ENCODE measurements around the gene SSBP3. TPM values are rescaled to one million over a fixed set of nuclear protein-coding genes. Genes with fewer than 3 reads are reported as not detected.

SSBP3 gene
- total RNA-seq, 2 experiments from 2014 or later: 16.5 to 44.9 TPM

- H3K9me2 ChIP-seq (ENCODE audit: insufficient read depth, low read length): no peaks in the 10 kb centered on the region
- no peak overlapping the region for H3K4me3 ChIP-seq (ENCODE audit: low read depth, low read length, poor library complexity, severe bottlenecking)
- no peak overlapping the region for H2AFZ ChIP-seq (ENCODE audit: low read length)
- H3K9me3 ChIP-seq (ENCODE audit: low read length): no peaks in the 10 kb centered on the region
- no peaks in the 10 kb centered on the region for H3K36me3 ChIP-seq (ENCODE audit: insufficient read depth, low read length)
- ChIA-PET POLR2A (interaction anchor here (0.7 kb wide), 1 partner anchor 240 kb away, joined by 3 read pairs; no protein-coding TSS in a partner anchor), CTCF (ENCODE audit: unreplicated experiment) (no interaction called here)
- BruUV-seq (replicated peaks): no TSS peak
- no peak for TF ChIP-seq EZH2phosphoT487 (IDR thresholded peaks at IDR 0.05; ENCODE audit: borderline replicate concordance, low read depth, low read length)
- no peak for TF ChIP-seq CTCF (conservative IDR thresholded peaks at IDR 0.05; ENCODE audit: low read length)
- intact Hi-C loops (cut with micrococcal nuclease; ENCODE audit: unreplicated experiment): no loop called here
- H4K20me1 ChIP-seq (ENCODE audit: insufficient read depth, low read length): no peaks in the 10 kb centered on the region
- H3K79me2 ChIP-seq (ENCODE audit: insufficient read depth, low read depth, low read length): no peaks in the 10 kb centered on the region
- no peak overlapping the region for H3K4me2 ChIP-seq (ENCODE audit: low read length)
- H3K4me1 ChIP-seq (ENCODE audit: insufficient read depth, low read length, poor library complexity, severe bottlenecking): peaks cover 17% of the 10 kb centered on the region
- no peak overlapping the region for H3K27ac ChIP-seq (ENCODE audit: low read depth, low read length, poor library complexity, severe bottlenecking)
- no peak for DNase-seq (ENCODE audit: low spot score)
Measured at GRCh38 chr1:54276617-54277450, 129.4 kb downstream of the SSBP3 start.

- H3K4me2 ChIP-seq (ENCODE audit: low read length): no peak overlapping the region
- peaks cover 17% of the 10 kb centered on the region for H3K4me1 ChIP-seq (ENCODE audit: insufficient read depth, low read length, poor library complexity, severe bottlenecking)
Measured at GRCh38 chr1:54275349-54275748, 130.8 kb downstream of the SSBP3 start.

More at GRCh38 chr1:54275349-54275748, 130.8 kb downstream of the SSBP3 start:
- intact Hi-C loops (cut with micrococcal nuclease; ENCODE audit: unreplicated experiment): no loop called here
- Histone ChIP-seq H3K79me2 (ENCODE audit: insufficient read depth, low read depth, low read length) (no peaks in the 10 kb centered on the region), H3K4me3 (ENCODE audit: low read depth, low read length, poor library complexity, severe bottlenecking) (no peak overlapping the region), H3K27ac (ENCODE audit: low read depth, low read length, poor library complexity, severe bottlenecking) (no peak overlapping the region), H3K9me3 (ENCODE audit: low read length) (no peaks in the 10 kb centered on the region), H3K9me2 (ENCODE audit: insufficient read depth, low read length) (no peaks in the 10 kb centered on the region), H2AFZ (ENCODE audit: low read length) (no peak overlapping the region), H3K36me3 (ENCODE audit: insufficient read depth, low read length) (no peaks in the 10 kb centered on the region), H4K20me1 (ENCODE audit: insufficient read depth, low read length) (no peaks in the 10 kb centered on the region)
- no TSS peak for BruUV-seq (replicated peaks)
- POLR2A ChIA-PET: no interaction called here
- no peak for DNase-seq (ENCODE audit: low spot score)
- TF ChIP-seq CTCF (conservative IDR thresholded peaks at IDR 0.05; ENCODE audit: low read length) (no peak), EZH2phosphoT487 (IDR thresholded peaks at IDR 0.05; ENCODE audit: borderline replicate concordance, low read depth, low read length) (no peak)
- CTCF ChIA-PET (ENCODE audit: unreplicated experiment): no interaction called here
